Jurkat, Clone E6-1 (cell line): ENCODE data around the gene NPTX1. TPM values are rescaled to one million over a fixed set of nuclear protein-coding genes. Genes with fewer than 3 reads are reported as not detected.
"Not testable (repeated sequence)": the region's sequence is repeated elsewhere in the genome, so short reads cannot be mapped to it uniquely, and the experiment has no call there.

Experiments used
- DNase-seq: peaks from one replicate; pipeline ENCODE4 v3.0.0-alpha.2; 2011; ENCODE audit warnings: low read depth, low spot score
- H3K4me3 ChIP-seq: 2 replicates; pipeline ENCODE4 v1.5.1; 2011; ENCODE audit warnings: mild to moderate bottlenecking, low read length, control low read depth, moderate library complexity
- polyA plus RNA-seq: library from polyadenylated mRNA; unstranded; fragments of >200 nt; gene quantifications from one replicate; pipeline ENCODE4 v1.2.1, GENCODE V29; 2012; ENCODE audit warnings: missing spikeins; ENCODE audit not compliant: insufficient read length, insufficient read depth

Gene NPTX1
- polyA plus RNA-seq = not detected

GRCh38 chr17:80475910-80476876 lies at the start of gene NPTX1:
Gene NPTX1, minus strand, starts transcription at chr17:80476607. Its CDS starts 161 bp downstream, at chr17:80476446.
- no peak for DNase-seq
- H3K4me3 ChIP-seq = no peak within 1 kb of the TSS

DNA sequence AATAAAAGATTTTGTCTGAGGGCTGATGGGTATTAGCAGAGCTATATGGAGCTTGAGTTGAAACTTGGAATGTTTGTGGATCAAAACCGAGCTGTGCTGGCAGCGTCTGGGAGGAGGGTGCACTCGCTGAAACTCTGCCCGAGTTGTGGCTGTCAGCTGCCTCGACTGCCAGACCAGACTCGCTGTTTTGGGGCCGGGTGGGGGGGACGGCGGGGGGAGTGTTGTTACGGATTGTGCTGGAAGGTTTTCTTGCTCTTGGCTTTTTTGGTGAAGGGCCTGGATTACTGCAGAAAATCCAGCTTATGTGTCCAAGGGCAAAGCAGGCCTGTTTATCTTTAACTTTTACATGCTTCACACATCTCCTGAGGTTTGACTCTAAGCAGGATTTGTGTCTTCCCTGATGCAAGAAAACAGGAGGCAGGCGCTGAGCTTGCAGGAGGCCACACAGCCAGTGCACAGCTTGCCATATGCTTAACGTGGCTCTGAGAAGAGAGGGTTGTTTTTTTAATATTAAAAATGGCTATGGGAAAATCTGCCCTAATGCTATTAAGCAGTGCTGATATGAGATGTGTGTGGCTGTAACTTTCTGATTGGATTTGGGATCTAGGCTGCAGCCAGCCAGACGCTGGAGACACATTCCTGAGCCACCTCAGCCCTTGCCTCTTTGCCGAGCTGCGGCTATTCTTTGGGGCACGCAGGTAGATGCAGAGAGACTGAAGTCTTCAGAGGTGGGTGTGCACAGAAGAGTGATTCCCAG lies 47.7 kb upstream of the NPTX1 start:
- DNase-seq = no peak
- H3K4me3 ChIP-seq = no peak overlapping the region

GRCh38 chr17:80523054-80523744 lies 46.8 kb upstream of the NPTX1 start:
- no peak overlapping the region for H3K4me3 ChIP-seq
- no peak for DNase-seq

- no peak for DNase-seq
- no peak overlapping the region for H3K4me3 ChIP-seq
Measured at GRCh38 chr17:80520810-80521455, 44.5 kb upstream of the NPTX1 start.

- no peak for DNase-seq
- H3K4me3 ChIP-seq = no peak overlapping the region
Measured at GRCh38 chr17:80519091-80519781, 42.8 kb upstream of the NPTX1 start.

DNA sequence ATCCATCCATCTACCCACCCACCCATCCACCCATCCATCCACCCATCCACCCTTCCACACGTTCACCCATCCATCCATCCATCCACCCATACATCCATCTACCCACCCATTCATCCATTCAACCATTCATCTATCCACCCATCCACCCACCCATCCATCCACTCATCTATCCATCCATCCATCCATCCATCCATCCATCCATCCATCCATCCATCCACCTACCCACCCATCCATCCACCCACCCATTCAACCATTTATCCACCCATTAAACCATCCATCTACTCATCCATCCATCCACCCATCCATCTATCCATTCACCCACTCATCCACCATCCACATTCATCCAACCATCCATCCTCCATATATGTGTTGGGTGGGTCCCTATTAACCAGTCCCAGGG lies 42.0 kb upstream of the NPTX1 start:
- H3K4me3 ChIP-seq = no peak overlapping the region
- no peak for DNase-seq

- H3K4me3 ChIP-seq = no peak overlapping the region
- DNase-seq = no peak
Measured at GRCh38 chr17:80517641-80518040, 41.2 kb upstream of the NPTX1 start.

DNA sequence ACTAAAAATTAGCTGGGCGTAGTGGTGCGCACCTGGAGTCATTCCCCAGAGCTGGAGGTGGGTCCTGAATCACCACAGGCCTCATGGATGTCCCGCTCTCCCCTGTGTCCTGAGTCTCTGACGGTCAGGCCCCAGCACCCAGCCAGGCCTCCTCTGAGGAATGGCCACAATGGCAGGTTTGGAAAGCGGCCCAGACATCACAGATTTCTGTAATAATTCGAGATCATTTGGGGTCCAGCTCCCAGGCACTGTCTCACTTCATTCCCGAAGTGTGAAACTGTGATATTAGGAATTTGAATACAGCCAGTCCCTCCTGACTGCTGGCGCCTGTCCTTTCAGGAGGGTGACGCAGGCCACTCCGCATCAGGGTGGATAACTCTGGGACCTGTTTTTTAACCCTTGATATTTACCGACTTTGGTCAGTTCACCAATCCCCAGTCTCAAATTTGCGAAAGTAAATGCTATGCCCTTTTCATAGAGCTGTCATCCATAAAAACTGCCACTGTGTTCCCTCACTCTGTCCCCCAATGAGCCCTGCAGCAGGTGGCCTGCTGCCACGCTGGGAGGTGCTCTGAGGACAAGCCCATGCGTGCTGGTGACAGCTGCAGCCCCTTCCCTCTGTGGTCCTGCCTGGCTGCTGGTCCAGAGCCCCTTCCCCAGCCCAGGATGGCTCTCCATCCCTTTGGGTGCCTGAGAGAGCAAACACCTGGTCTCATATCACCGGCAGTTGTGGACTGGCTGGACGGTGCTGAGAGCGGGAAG lies 39.9 kb upstream of the NPTX1 start:
- DNase-seq = no peak

DNA sequence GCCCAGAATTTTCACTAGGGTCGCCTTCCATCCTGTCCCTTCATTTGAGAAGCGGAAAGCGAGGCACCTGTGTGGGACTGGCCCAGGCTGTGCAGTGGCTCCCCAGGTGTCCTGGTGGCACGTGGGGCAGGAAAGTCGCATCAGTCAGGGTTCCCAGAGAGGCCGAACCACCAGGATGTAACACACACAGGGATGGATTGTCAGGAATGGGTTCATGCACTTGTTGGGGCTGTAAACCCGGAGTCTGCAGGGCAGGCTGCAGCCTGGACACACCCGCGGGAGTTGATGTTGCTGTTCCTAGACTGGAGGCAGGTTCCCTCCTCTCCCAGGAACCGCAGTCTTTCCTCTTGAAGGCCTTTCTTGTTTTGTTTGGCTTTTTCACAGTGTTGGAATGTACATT lies 37.5 kb upstream of the NPTX1 start:
- H3K4me3 ChIP-seq = no peak overlapping the region
- DNase-seq = no peak

More for the DNA sequence above, 39.9 kb upstream of the NPTX1 start:
- no peak overlapping the region for H3K4me3 ChIP-seq

DNA sequence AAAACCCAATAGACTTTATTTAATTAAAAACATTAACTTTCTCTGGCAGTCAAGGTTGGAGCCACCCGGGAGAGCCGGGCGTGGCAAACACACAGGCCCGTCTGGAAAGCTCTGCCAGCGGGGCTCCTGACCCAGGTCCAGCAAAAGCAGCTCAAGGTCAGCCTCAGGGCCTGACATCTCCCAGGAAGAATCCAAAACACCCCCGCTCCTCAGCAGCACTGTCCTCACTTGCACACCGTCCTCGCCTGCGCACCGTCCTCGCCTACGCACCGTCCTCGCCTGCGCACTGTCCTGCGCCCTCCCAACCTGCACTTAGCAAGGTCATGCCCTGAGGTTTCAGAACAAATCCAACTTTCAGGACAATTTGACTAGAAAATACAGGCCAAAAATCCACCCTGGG lies 36.8 kb upstream of the NPTX1 start:
- H3K4me3 ChIP-seq = no peak overlapping the region
- no peak for DNase-seq

DNA sequence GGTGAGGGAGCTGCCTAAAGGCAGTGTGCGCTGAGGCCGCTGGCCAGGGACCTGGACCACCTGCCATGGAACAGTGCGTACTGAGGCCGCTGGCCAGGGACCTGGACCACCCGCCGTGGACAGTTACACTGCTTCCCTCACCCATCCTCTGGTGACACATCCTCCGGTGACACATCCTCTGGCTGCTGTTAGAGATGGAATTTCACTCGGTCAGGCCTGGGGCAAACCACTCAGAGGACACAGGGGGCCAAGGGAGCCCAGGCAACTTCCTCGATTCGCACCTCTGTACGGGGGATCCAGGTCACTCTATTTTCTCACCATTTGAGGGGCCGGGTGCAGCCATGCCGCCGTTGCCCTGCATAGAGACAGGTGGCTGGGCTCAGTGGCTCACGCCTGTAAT lies 35.8 kb upstream of the NPTX1 start:
- no peak overlapping the region for H3K4me3 ChIP-seq
- DNase-seq = no peak

- DNase-seq = no peak
- H3K4me3 ChIP-seq = no peak overlapping the region
Measured at GRCh38 chr17:80511222-80512180, 35.1 kb upstream of the NPTX1 start.

DNA sequence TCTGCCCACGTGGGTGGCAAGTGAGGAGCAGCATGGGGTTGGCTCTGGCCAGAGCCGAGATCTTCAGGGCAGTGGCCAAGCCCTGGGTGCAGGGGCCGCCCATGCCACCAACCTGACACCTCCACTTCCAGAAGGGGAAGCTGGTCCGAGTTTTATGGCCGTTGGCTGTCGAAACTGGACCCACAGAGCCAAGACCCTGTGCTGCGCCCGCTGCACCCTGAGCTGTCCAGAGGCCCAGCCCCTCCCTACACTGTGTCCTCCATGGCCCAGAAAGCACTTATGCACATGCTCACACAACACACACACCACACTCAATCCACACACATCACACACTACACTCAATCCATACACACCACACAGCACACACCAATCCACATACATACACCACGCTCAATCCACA lies 34.4 kb upstream of the NPTX1 start:
- H3K4me3 ChIP-seq = no peak overlapping the region
- no peak for DNase-seq

GRCh38 chr17:80510132-80510531 lies 33.7 kb upstream of the NPTX1 start:
- no peak for DNase-seq
- H3K4me3 ChIP-seq = no peak overlapping the region

DNA sequence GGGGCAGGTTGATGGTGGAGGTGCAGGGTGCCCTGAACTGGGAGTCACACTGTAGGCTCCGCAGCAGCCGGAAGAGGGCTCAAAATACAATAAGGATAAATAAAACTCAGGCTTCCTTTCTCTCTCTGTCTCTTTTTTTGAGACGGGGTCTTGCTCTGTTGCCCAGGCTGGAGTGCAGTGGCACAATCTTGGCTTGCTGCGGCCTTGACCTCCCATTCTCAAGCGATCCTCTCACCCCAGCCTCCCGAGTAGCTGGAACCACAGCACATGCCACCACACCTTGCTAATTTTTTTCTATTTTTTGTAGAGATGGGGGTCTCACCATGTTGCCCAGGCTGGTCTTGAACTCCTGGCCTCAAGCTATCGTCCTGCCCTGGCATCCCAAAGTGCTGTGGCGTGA lies 32.9 kb upstream of the NPTX1 start:
- no peak for DNase-seq
- H3K4me3 ChIP-seq = no peak overlapping the region

DNA sequence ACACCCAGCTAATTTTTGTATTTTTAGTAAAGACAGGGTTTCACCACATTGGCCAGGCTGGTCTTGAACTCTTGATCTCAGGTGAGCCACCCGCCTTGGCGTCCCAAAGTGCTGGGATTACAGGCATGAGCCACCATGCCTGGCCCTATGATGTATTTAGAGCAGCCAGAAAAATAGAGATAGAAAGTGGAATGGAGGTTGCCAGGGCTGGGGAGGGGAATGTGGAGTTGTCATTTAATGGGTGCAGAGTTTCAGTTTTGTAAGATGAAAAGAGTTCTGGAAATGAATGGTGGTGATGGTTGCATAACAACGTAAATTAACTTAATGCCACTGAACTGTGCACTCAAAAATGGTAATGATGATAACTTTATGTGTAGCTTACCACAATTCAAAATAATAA lies 31.6 kb upstream of the NPTX1 start:
- H3K4me3 ChIP-seq = no peak overlapping the region
- no peak for DNase-seq

- DNase-seq = not testable (repeated sequence)
Measured at GRCh38 chr17:80507177-80507576, 30.8 kb upstream of the NPTX1 start.

More at GRCh38 chr17:80507177-80507576, 30.8 kb upstream of the NPTX1 start:
- not testable (repeated sequence) for H3K4me3 ChIP-seq
